CD14-positive monocyte (primary cell): ENCODE measurements around the gene RNF220. TPM values are rescaled to one million over a fixed set of nuclear protein-coding genes. Genes with fewer than 3 reads are reported as not detected.

Source experiments
- DNase-seq, 3 donors: peaks; one replicate each; pipeline ENCODE4 v3.0.0-alpha.2; 2011 to 2022
- H2AFZ ChIP-seq: 2 replicates; pipeline ENCODE4 v1.6.0; 2012; ENCODE audit warnings: mild to moderate bottlenecking, low read depth, low read length, inconsistent platforms; ENCODE audit not compliant: insufficient read depth, poor library complexity, severe bottlenecking
- H3K27ac ChIP-seq, 2 donors: 1 replicate in 1 of 2; 2 replicates in 1 of 2; pipeline ENCODE4 v1.5.1; 2012 to 2013; ENCODE audit warnings: low read length in 2 of 2, control low read depth in 1 of 2, inconsistent platforms in 1 of 2, low read depth in 1 of 2, mild to moderate bottlenecking in 1 of 2
- H3K27me3 ChIP-seq, 2 donors: one replicate each; pipeline versions ENCODE4 v1.6.0 to v1.6.1; 2011 to 2013; ENCODE audit warnings: low read length in 2 of 2; ENCODE audit not compliant: control insufficient read depth in 2 of 2, insufficient read depth in 2 of 2
- H3K36me3 ChIP-seq, 2 donors: replicated peaks in 1 of 2; 1 replicate in 1 of 2; 2 replicates in 1 of 2; pipeline versions ENCODE4 v1.5.1 to v1.6.1; 2012 to 2013; ENCODE audit warnings: low read length in 2 of 2, control low read depth in 1 of 2, inconsistent platforms in 1 of 2, mild to moderate bottlenecking in 1 of 2; ENCODE audit not compliant: insufficient read depth in 2 of 2, control insufficient read depth in 1 of 2
- H3K4me1 ChIP-seq, 2 donors: 1 replicate in 1 of 2; 2 replicates in 1 of 2; pipeline versions ENCODE4 v1.5.1 to v1.6.1; 2012 to 2013; ENCODE audit warnings: low read length in 2 of 2, control low read depth in 1 of 2, inconsistent platforms in 1 of 2, mild to moderate bottlenecking in 1 of 2, moderate library complexity in 1 of 2; ENCODE audit not compliant: insufficient read depth in 2 of 2, control insufficient read depth in 1 of 2
- H3K4me2 ChIP-seq: replicated peaks from 2 replicates; pipeline ENCODE3; 2012; ENCODE audit warnings: low read length, moderate library complexity, mild to moderate bottlenecking; ENCODE audit not compliant: poor library complexity, severe bottlenecking; ENCODE audit errors: extremely low read depth
- H3K4me3 ChIP-seq, 3 experiments: fragments of 200-600 bp in 1 of 3; sonication (generic) in 1 of 3; replicated peaks in 1 of 3; 1 replicate in 2 of 3; 2 replicates in 1 of 3; pipeline ENCODE4 v1.5.1; 2011 to 2013; ENCODE audit warnings: low read length in 3 of 3, mild to moderate bottlenecking in 3 of 3, control low read depth in 2 of 3, low read depth in 2 of 3, inconsistent platforms in 1 of 3, moderate library complexity in 1 of 3
- H3K79me2 ChIP-seq: 2 replicates; pipeline ENCODE4 v1.6.0; 2012; ENCODE audit warnings: mild to moderate bottlenecking, control low read depth, inconsistent platforms, low read length, moderate library complexity; ENCODE audit not compliant: insufficient read depth
- H3K9ac ChIP-seq: 2 replicates; pipeline ENCODE4 v1.6.0; 2017; ENCODE audit warnings: low read length, mild to moderate bottlenecking; ENCODE audit not compliant: insufficient read depth, poor library complexity, severe bottlenecking
- H3K9me3 ChIP-seq, 2 donors: replicated peaks in 1 of 2; 1 replicate in 1 of 2; 2 replicates in 1 of 2; pipeline versions ENCODE4 v1.5.1 to v1.6.1; 2012 to 2013; ENCODE audit warnings: low read length in 2 of 2, control low read depth in 1 of 2; ENCODE audit not compliant: control insufficient read depth in 1 of 2, insufficient read depth in 1 of 2
- H4K20me1 ChIP-seq: 2 replicates; pipeline ENCODE4 v1.6.0; 2012; ENCODE audit warnings: mild to moderate bottlenecking, low read length, control low read depth, moderate library complexity; ENCODE audit not compliant: insufficient read depth
- H3K27ac Mint-ChIP-seq, 7 donors: one replicate each; pipeline ENCODE4 v1.8.0; 2020; ENCODE audit warnings: mild to moderate bottlenecking in 7 of 7, mixed read lengths in 7 of 7, moderate library complexity in 6 of 7, inconsistent platforms in 2 of 7
- H3K27me3 Mint-ChIP-seq, 3 donors: one replicate each; pipeline ENCODE4 v1.8.0; 2021 to 2022; ENCODE audit warnings: low read depth in 3 of 3, mild to moderate bottlenecking in 3 of 3, mixed read lengths in 3 of 3, moderate library complexity in 3 of 3, inconsistent platforms in 1 of 3
- H3K36me3 Mint-ChIP-seq, 2 donors: one replicate each; pipeline ENCODE4 v1.8.0; 2020; ENCODE audit warnings: mixed read lengths in 2 of 2, inconsistent platforms in 1 of 2, mild to moderate bottlenecking in 1 of 2
- H3K4me1 Mint-ChIP-seq: one replicate; pipeline ENCODE4 v1.8.0; 2020; ENCODE audit warnings: mild to moderate bottlenecking, mixed read lengths
- H3K4me3 Mint-ChIP-seq, 2 donors: one replicate each; pipeline ENCODE4 v1.8.0; 2020; ENCODE audit warnings: mild to moderate bottlenecking in 2 of 2, mixed read lengths in 2 of 2, moderate library complexity in 1 of 2
- H3K9me3 Mint-ChIP-seq, 7 donors: one replicate each; pipeline ENCODE4 v1.8.0; 2020 to 2022; ENCODE audit warnings: mixed read lengths in 7 of 7, mild to moderate bottlenecking in 6 of 7, moderate library complexity in 6 of 7, inconsistent platforms in 2 of 7
- WGBS: methylation state at CpG from one replicate; pipeline ENCODE4 v1.1.5; 2013; ENCODE audit warnings: missing lambda C conversion rate; ENCODE audit not compliant: insufficient coverage; 5-methylcytosine and 5-hydroxymethylcytosine counted together
- intact Hi-C, 2 donors: fragments of 100-400 bp; cut with micrococcal nuclease; formaldehyde crosslinking; loops; one replicate each; pipeline versions ENCODE4 v1.15.0 to v1.15.1; 2023
- polyA plus RNA-seq, 3 donors: library from polyadenylated mRNA; depleted of rRNA in 1 of 3; unstranded in 2 of 3; stranded (reverse) in 1 of 3; fragments of 300-500 nt in 2 of 3; fragments of >200 nt in 1 of 3; fragmentation: Illumina TruSeq in 2 of 3; gene quantifications; 1 replicate in 2 of 3; 2 replicates in 1 of 3; pipeline ENCODE4 v1.2.3, GENCODE V29; 2012 to 2021
- TF ChIP-seq, protein P1 (sequence below): fragments of 200-600 bp; IDR thresholded peaks from one replicate; pipeline ENCODE4 v1.8.0; 2022; ENCODE audit warnings: antibody characterized with exemption, mild to moderate bottlenecking

RNF220 gene
- polyA plus RNA-seq, 3 donors, result 39.4 to 133 (median 49.4) TPM

DNA sequence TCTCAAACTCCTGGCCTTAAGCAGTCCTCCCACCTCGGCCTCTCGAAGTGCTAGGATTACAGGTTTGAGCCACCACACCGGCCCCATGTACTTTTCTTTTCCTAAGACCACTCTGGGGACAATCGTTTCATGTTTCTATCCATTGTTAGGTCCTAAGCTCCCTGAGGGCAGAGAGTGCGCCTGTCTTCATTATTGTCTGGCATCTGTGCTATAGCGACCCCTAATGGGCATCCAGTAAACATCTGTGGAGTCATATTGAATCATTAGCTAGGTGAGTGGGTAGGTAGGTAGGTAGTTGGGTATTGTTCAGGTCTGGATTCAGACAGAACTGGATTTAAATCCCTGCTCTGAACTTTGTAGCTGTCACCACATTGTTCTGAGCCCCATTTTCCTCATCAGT, 203.1 kb downstream of the RNF220 start:
- Histone ChIP-seq H3K4me1 (no peaks in the 10 kb centered on the region), H3K9ac (no peak overlapping the region), H3K27ac (no peak overlapping the region), H3K36me3 (no peaks in the 10 kb centered on the region), H3K79me2 (no peaks in the 10 kb centered on the region), H3K4me2 (no peak overlapping the region), H4K20me1 (no peaks in the 10 kb centered on the region), H3K9me3 (no peaks in the 10 kb centered on the region), H3K4me3 (no peak overlapping the region), H2AFZ (no peak overlapping the region), H3K27me3 (no peaks in the 10 kb centered on the region)
- H3K4me3 Mint-ChIP-seq, result no peak overlapping the region
- no peak overlapping the region for H3K27ac Mint-ChIP-seq
- H3K36me3 Mint-ChIP-seq, result no peaks in the 10 kb centered on the region
- DNase-seq, result no peak
- H3K9me3 Mint-ChIP-seq, result peaks cover 0 to 4% (median 0%) of the 10 kb centered on the region in 7 donors
- WGBS, result 98% methylated on average over 6 of the region's 6 CpGs
- intact Hi-C loops, result no loop called here
- H3K4me1 Mint-ChIP-seq, result peaks cover 4% of the 10 kb centered on the region
- H3K27me3 Mint-ChIP-seq, result peaks cover 0 to 5% (median 0%) of the 10 kb centered on the region in 3 donors
- TF ChIP-seq, protein P1, sequence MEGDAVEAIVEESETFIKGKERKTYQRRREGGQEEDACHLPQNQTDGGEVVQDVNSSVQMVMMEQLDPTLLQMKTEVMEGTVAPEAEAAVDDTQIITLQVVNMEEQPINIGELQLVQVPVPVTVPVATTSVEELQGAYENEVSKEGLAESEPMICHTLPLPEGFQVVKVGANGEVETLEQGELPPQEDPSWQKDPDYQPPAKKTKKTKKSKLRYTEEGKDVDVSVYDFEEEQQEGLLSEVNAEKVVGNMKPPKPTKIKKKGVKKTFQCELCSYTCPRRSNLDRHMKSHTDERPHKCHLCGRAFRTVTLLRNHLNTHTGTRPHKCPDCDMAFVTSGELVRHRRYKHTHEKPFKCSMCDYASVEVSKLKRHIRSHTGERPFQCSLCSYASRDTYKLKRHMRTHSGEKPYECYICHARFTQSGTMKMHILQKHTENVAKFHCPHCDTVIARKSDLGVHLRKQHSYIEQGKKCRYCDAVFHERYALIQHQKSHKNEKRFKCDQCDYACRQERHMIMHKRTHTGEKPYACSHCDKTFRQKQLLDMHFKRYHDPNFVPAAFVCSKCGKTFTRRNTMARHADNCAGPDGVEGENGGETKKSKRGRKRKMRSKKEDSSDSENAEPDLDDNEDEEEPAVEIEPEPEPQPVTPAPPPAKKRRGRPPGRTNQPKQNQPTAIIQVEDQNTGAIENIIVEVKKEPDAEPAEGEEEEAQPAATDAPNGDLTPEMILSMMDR, result no peak

- no peaks in the 10 kb centered on the region for H3K9me3 ChIP-seq
- H3K27ac ChIP-seq, result no peak overlapping the region
- peaks cover 0 to 4% (median 0%) of the 10 kb centered on the region in 7 donors for H3K9me3 Mint-ChIP-seq
- H2AFZ ChIP-seq, result no peak overlapping the region
- no peak for DNase-seq
- no peak overlapping the region for H3K4me3 ChIP-seq
- H4K20me1 ChIP-seq, result no peaks in the 10 kb centered on the region
- H3K4me2 ChIP-seq, result no peak overlapping the region
- peaks cover 0 to 5% (median 2%) of the 10 kb centered on the region in 3 donors for H3K27me3 Mint-ChIP-seq
- H3K79me2 ChIP-seq, result no peaks in the 10 kb centered on the region
- WGBS, result 100% methylated on average over 4 of the region's 10 CpGs
- TF ChIP-seq, protein P1, result no peak
- no peaks in the 10 kb centered on the region for H3K4me1 ChIP-seq
- peaks cover 4% of the 10 kb centered on the region for H3K4me1 Mint-ChIP-seq
- intact Hi-C loops, result no loop called here
- no peaks in the 10 kb centered on the region for H3K36me3 ChIP-seq
- no peak overlapping the region for H3K27ac Mint-ChIP-seq
- H3K9ac ChIP-seq, result no peak overlapping the region
- H3K27me3 ChIP-seq, result no peaks in the 10 kb centered on the region
- no peaks in the 10 kb centered on the region for H3K36me3 Mint-ChIP-seq
- no peak overlapping the region for H3K4me3 Mint-ChIP-seq
These were observed 204.3 kb downstream of the RNF220 start for GRCh38 chr1:44609412-44609767.
